OCI-LY3 (cell line): Measurements from ENCODE around the gene YIPF7.

Experiments used
- CTCF ChIP-seq: fragments of 200-600, 300-600 bp; sonication (generic); IDR thresholded peaks from 2 replicates; pipeline ENCODE4 v1.5.1; 2014; ENCODE audit warnings: antibody characterized with exemption, low read length, low read depth
- EZH2phosphoT487 ChIP-seq: fragments of 200-600 bp; shearing (Covaris generic); IDR thresholded peaks from 2 replicates; pipeline ENCODE4 v1.6.1; 2018; ENCODE audit warnings: antibody characterized with exemption, mixed run types, low read depth

GRCh38 chr4:44663539-44664263, 12.3 kb upstream of the YIPF7 start:
- TF ChIP-seq CTCF (no peak), EZH2phosphoT487 (no peak)
